Measurements from ENCODE around the gene C9orf72.
"Not testable (repeated sequence)": the region's sequence is repeated elsewhere in the genome, so short reads cannot be mapped to it uniquely, and the experiment has no call there.

C9orf72 gene

DNA sequence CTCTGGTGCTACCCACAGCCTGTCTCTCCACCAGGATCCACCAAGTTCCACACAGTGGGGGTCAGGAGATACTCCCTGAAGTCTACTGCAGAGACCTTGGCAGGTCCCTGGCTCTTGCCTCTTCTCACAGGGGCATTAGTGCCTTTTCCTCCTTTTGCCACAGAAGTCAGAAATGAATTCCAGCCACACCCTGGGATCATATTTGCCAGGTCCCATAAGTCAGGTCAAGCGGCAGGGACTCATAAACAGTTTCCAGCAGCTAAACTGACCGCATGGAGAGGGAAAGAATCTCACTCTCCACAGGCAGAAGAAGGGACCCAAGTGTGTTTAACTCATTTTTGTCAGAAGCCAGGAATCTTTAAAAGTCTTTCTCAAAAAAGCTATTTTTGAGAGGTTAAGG, 62.5 kb downstream of the C9orf72 start:
- no peak for DNase-seq

GRCh38 chr9:27506981-27507380, 66.3 kb downstream of the C9orf72 start:
- DNase-seq = no peak

GRCh38 chr9:27505744-27506161, 67.5 kb downstream of the C9orf72 start:
- DNase-seq = no peak

DNA sequence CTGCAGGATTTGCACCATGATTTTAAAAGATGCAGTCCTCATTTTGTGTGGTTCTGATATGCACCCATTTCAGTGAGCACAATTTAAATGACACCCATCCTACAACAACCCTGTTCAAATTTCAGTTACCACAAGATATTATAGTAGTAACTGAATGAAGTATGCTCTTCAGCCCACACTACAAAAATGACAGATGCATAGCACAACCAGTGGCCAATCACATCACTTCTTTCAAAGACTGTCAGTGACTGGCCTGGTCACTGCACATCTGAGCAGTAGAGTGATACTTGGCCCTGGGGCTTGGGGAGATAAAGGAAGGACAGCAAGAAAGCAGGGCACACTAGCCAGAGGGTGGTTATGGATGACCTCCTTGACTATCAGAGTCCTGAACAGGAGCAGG, 69.0 kb downstream of the C9orf72 start:
- DNase-seq = no peak

GRCh38 chr9:27503623-27504022, 69.7 kb downstream of the C9orf72 start:
- DNase-seq = no peak

DNA sequence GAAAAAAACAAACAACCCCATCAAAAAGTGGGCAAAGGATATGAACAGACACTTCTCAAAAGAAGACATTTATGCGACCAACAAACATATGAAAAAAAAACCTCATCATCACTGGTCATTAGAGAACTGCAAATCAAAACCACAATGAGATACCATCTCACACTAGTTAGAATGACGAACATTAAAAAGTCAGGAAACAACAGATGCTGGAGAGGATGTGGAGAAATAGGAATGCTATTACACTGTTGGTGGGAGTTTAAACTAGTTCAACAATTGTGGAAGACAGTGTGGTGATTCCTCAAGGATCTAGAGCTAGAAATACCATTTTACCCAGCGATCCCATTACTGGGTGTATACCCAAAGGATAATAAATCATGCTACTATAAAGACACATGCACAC, 72.4 kb downstream of the C9orf72 start:
- DNase-seq = not testable (repeated sequence)

GRCh38 chr9:27499451-27499850, 73.8 kb downstream of the C9orf72 start:
- DNase-seq = no peak

- no peak for DNase-seq
Observed at GRCh38 chr9:27497883-27498417, 75.3 kb downstream of the C9orf72 start.
